Epithelial cell of prostate (primary cell): ENCODE data around the gene RFX2.
"Not testable (repeated sequence)": the region's sequence is repeated elsewhere in the genome, so short reads cannot be mapped to it uniquely, and the experiment has no call there.

Experiments used
- DNase-seq: peaks from one replicate; pipeline ENCODE4 v3.0.0-alpha.2; 2011; ENCODE audit warnings: low read depth, low spot score
- H3K27ac ChIP-seq: fragments of 450-650 bp; 2 replicates; pipeline ENCODE4 v1.5.1; 2017; ENCODE audit warnings: mild to moderate bottlenecking

RFX2 gene

DNA sequence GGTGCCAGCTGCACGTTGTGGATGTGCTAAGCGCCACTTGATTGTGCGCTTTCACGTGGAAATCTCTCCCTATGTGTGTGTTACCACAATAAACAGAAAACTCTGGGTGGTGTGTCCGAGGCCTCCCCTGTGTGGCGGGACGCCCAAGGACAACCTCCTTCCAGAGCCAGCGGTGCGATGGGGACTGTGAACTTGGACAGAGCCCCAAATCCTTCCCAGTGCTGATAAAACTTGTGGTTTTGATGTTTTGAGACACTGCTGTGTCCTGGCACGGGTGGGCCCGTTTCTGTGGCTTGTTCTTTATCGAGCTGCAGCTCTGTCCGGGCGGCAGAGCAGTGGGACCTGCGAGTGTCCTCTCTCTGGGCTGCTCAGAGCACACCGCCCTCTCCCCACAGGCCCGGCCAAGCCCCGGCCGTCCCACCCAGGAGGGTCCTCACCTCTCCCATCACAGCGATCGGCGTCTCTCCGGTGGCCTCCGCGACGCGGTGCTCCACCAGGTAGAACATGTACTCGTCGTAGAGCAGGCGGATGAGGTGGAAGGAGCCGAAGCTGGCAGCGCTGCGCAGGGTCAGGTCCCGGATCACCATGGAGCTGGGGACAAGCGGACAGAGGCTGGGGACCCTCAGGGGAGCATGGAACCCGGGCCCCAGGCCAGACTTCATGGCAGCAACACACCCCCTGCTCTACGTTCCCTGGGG, 113.5 kb downstream of the RFX2 start:
- no peak overlapping the region for H3K27ac ChIP-seq
- DNase-seq, result no peak

DNA sequence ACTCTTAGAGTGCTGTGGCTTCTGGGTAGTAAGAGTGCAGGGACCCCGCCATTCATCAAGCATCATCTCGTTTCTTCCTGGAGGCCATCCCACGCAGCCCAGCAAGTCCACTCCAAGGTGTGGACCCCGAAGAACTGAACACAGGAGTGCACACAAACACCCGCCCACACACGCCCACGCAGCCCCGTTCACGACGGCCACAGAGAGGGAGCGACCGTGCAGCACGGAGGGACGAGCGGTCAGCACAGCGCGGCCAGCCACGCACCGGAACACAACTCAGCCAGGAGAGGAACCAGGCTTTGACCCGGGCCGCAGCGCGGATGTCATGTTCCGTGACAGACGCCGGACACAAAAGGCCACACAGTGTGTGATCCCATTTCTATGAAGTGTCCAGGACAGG, 114.2 kb downstream of the RFX2 start:
- no peak for DNase-seq
- H3K27ac ChIP-seq, result no peak overlapping the region

DNA sequence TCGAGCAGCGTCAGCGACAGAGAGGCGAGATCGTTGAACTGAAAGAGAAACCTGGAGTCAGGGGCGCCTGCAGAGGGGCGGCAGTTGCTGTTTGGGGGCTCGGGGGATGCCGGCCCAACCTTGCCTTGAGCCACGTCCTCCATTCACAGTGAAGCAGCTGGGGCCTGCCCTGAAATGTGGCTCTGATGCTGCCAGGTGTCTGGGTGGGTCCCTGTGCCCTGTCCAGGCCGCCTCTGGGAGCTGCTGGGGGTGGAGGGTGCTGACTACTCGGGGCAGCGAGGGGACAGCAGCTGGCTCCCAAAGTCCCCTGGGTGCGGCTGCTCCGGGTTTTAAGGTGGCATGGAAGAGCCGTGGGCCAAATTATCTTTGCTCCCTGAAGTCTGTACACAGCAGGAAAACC, 114.7 kb downstream of the RFX2 start:
- no peak overlapping the region for H3K27ac ChIP-seq
- no peak for DNase-seq

DNA sequence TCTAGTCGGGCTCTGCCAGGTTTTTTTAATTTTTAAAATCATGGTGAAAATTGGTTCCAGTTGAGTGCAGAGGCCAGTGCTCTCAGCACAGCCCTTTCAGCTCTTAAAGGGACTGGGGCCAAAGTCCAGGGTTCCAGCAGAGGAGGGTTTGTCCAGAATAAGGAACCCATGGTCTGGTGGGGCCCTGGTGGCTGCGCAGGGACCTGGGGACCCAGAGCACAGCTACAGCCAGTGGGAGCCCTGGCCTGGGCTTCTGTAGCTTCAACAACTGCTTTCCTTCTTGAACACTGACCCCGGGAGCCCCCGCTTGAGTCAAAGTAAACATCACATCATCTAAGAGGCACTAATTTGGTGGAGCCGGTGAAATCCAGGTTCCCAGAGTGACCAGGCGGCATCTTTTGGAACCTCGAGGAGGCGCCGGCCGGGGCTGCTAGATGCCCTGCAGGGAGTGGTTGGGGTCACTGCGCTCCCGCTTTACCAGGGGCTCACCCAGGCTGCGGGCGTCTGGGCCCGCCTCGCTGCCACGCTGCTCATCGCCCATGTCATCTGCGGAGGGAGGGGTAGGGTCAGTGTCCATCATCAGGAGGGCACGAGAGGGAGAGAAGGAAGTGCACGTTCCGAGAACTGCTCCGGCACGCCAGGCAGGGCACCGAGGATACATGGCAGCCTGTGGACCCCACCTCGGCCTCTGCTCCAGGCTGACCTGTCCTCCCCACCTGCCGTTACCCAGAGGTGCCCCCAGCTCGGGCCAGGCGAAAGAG, 115.7 kb downstream of the RFX2 start:
- no peak for DNase-seq
- no peak overlapping the region for H3K27ac ChIP-seq

DNA sequence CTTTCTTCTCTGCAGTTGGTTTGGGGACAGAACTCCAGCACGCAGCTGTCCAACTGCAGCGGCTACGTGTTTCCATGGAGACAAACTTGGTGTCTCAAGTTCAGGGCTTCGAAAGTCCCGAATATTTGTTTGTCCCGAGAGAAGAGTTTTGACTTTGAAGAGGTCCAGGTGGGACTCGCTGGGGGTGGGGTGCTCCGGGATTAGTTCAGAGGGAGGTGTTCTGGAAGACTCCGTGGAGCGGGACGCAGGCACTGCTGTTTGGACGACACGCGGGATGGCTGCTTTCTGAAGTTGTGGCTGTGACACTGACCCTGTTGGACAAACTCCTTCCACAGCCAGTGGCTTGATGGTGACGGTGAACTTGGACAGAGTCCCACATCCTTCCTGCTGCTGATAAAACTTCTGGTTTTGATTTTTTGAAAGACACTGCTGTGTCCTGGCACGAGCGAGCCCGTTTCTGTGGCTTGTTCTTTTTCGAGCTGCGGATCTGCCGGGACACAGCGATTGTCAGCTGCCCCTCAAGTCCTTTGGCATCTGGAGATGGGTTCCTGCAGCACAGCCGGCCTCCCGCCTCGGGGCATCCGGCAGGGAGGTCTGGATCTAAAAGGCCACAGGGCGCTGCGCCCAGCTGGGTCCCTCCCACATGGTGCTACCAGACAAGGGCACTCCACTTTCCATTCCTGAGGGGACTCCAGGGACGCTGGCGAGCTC, 116.5 kb downstream of the RFX2 start:
- no peak overlapping the region for H3K27ac ChIP-seq
- DNase-seq, result no peak

DNA sequence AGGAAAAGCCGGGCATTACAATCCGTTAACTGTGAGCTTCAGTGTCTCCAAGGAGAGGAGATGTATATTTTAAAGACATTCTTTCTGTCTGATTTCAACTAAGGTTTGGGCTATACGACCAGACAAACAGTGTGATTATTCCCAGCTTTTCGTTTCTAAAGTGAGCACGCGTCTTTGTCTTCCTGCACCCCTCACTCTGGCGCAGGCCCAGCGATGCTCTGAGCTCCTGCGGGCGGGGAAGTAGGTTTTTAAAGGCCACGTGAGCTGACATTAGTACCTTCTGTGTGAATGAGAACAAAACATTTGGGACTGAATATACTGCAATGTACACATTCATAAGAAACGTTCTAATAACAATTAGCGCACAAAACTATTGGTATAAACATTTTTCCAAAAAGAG, 117.1 kb downstream of the RFX2 start:
- no peak overlapping the region for H3K27ac ChIP-seq
- no peak for DNase-seq

DNA sequence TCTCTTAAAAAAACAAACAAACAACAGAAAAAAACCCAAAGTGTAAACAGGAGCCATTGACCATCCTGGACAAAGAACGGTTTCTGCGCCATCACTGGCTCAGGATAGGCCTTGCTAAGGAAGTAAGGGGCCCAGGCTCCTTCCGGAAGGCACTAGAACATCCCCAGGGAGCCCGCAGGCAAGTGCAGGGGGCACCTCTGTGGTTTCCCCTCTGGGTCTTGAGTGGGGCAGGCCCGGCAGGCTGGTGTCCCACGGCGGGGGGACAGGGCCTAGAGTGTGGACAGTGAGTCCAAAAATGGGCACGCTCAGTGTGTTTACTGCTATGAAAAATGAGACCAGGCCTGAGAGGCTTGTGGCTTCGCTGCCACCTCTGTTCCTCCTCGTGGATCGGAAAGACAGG, 117.5 kb downstream of the RFX2 start:
- DNase-seq, result no peak
- H3K27ac ChIP-seq, result no peak overlapping the region

DNA sequence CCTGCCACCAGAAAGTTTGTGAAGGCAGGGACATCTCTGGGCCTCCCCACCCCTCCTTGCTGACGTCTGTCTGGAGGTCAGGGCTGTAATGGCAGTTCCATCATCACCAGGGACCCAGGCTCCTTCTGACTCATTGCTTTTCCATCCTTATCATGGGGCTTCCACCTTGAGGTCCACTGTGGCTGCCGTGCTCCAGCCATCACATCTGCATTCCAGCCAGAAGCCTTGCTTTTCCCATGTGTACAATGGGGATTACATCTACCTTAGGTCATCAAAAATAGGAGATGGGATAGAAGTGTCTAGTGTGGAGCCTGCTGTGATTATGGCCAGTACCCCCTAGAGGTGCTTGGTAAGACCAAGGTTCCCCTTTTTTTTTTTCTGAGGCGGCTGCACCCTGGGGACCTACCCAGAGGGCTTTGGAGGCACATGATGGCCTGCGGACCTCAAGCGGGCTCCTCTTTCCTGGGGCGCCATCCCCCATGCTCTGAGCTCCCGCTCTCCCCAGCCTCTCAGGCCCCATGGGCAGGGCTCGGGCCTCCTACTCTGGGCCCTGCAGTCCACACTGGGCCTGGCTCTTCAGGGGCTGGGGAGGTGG, 119.0 kb downstream of the RFX2 start:
- no peak for DNase-seq
- H3K27ac ChIP-seq, result no peak overlapping the region

DNA sequence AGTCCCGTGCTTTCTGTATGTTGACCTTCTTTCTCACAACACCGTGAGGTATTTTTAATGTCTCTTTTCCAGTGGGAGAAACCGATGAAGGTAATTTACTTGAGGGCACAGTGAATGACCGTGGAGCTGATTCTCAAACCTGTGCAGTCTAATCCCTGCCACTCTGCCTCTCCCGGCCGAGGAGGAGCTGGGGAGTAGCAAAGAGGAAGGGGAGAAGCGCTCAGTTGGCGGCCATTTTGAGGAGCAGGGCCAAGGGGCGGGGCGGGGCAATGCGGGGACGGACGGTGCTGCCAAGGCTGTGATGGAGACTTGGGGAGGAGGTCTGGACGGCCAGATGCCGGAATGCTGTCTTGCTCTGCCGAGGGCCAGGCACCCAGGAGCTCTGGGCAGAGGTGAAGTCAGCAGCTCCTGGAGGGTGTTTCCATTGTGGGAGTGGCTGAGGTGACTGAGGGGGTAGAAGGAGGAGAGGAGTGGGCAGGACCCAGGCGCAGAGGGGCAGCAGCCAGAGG, 120.0 kb downstream of the RFX2 start:
- H3K27ac ChIP-seq, result no peak overlapping the region
- no peak for DNase-seq

DNA sequence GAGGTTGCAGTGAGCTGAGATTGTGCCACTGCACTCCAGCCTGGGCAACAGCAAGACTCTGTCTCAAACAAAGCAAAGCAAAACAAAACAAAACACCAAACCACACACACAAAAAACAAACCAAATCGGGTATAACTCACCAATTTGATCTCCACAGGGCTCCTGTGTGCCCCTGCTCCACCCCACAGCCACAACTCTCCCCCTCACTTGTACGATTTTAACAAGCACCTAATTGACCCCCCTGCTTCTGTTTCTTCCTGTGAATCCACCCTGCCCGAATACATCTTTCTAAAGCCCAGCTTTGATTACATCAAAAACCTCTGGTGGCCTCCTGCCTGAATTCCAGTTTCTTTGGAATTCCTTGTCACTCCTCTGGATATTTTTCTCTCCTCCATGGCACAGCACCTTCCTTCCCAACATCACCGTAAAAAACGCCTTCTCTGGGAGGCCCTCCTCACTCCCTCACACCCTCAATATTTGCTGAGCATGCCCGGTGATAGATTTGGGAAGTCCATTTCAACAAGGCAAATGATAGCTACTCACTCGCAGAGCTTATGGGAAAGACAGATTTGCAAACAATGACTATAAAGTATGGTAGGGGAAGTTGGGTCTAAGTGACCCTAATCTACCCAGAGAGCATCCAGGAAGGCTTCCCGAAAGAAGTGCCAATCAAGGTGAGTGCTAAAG, 120.8 kb downstream of the RFX2 start:
- DNase-seq, result no peak
- H3K27ac ChIP-seq, result no peak overlapping the region

DNA sequence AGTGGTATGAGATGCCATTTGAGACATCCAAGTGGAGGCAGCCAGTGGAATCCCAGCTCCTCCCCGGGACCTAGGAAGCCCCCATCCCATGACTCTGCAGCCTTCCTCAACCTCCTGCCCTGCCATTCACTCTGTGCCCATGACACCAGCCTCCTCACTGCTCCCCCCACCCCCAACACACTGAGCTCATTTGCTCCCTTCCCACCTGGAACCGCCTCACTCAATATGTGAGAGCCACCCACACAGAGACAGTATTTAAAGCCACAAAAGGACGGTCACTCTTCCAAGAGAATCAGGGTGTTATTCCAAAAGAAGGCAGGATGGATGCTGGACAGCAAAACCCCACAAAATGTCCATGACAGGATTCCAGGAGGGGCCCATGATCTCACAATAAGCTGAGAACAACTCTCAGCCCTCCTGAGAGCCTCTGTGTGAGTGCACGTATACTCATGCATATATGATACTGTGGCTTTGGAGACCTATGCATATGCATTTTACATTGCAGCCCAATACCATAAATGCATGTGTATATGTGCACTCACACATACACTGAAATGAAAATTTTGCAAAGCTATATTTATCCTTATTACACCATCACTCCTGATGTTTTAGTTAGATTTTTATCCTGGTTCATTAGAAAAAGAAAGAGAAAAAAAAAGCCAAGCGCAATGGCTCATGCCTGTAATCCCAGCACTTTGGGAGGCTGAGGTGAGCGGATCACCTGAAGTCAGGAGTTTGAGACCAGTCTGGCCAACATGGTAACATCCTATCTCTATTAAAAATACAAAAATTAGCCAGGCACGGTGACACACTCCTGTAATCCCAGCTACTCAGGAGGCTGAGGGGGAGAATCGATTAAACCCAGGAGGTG, 121.5 kb downstream of the RFX2 start:
- no peak overlapping the region for H3K27ac ChIP-seq
- DNase-seq, result no peak

DNA sequence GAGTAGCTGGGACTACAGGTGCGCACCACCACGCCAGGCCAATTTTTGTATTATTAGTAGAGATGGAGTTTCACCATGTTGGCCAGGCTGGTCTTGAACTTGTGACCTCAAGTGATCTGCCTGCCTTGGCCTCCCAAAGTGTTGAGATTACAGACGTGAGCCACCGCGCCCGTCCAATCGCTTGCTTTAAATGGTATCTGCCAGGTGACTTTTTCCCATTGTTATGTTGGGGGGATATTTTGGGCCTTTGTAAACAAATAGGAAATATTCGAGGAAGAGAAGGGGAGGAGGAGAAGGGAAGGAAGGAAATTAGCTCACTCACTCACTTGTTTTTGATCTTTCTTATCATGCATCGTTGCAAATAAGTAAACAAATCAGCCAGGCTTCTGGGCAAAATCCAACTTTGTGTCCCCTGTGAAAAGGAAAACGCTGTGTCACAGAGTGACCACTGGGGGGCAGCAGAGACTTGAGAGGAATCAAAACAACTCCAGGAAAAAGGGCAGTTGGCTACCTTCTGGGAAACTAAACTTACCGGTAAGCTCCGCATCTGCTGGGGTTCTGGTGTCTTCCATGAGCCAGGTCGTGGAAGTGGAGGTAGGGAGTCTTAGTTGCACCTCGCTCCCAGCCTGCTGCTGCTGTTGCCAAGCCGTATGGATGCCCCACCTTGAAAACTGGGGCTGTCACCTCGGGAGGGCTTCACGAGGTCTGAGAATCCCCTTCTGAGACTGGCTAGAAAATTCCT, 123.1 kb downstream of the RFX2 start:
- H3K27ac ChIP-seq, result no peak overlapping the region
- DNase-seq, result peak; percentile 26

DNA sequence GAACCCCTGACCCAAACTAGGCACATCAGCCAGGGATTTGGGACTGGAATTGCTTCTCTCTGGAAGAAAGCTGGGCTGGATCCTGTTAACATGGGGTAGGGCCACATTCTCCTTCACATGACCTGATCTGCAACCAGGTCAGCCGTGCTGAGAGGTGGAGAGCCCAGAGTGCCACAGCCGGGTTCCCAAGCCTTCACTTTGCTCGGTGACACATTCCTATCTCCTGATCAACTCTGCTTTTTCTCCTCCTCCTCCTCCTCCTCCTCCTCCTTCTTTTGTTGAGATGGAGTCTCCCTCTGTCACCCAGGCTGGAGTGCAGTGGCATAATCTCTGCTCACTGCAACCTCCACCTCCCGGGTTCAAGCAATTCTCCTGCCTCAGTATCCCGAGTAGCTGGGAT, 124.5 kb downstream of the RFX2 start:
- H3K27ac ChIP-seq, result not testable (repeated sequence)

DNA sequence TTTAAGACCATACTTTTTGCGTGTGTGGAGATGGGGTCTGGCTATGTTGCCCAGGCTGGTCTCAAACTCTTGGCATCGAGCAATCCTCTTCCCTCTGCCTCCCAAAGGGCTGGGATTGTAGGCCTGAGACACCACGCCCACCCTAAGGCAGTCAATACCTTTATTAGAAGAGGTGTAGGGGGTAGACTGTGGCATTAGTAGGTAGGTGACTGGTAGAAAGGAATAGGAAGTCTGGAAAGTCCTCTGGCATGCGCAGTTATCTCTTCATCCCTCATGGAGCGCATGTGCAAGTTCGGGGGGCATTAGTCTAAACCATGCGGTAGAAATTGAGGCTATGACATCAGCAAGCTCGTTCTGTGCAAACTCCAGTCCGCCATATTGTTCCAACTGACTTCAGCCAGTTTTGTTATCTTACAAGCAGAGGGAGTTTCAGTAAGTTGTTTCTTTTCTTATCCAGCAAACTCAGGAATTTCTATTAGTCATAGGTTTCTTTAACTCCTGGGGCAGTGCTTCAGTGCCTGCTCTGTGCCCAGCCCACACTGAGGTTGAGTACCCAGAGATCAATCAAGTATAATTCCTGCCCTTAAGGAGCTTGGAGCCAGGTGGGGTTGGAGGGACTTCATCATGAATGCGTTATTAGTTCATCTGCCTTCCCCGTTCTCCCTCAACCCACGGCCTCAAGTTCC, 125.1 kb downstream of the RFX2 start:
- H3K27ac ChIP-seq, result no peak overlapping the region
- no peak for DNase-seq

More for the DNA sequence above, 124.5 kb downstream of the RFX2 start:
- DNase-seq, result not testable (repeated sequence)

DNA sequence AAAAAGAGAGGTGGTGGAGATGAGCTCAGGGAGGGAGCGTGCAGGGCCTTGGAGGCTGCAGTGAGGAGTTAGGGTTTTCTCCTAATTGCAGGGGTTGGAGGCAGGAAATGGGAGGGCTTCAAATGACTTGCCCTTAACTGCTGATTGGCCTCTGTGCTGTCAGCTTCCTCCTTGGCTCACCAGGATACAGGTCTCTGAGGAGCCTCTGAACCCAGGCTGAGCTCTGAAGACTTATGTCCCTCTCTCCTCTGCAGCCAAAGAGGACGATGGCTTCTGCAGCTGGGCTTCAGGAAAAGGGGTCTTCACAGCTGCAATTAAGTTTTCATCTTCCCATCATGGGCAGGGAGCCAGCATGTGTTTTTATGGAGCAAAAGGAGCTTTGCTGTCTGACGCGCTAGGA, 125.7 kb downstream of the RFX2 start:
- H3K27ac ChIP-seq, result no peak overlapping the region
- no peak for DNase-seq

DNA sequence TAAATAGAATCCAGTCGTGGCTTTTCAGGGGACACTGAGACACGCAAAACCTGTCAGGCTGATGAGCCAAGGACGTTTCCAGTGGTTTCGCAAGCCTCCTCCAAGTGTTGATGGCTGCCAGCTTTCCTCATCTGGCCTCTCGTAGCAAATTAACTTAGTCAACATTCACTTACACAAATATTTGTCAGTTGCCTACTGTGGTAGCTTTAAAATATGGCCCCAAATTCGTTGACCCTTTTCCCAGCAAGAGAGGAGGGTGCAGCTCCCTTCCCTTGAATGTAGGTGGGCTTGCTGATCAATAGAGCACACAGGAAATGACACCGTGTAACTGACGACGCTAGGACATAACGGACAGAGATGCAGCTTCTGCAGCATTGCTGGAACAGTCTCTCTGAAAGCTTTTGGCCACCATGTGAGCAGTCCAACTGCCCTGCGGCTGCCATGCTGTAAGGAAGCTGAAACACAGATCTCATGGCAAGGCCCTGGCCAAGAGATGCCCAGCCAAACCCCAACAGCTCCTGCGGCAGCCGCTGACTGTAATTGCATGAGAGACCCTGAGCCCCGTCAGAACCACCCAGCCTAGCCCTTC, 126.8 kb downstream of the RFX2 start:
- no peak overlapping the region for H3K27ac ChIP-seq
- no peak for DNase-seq
